SKM-1 (cell line): ENCODE results near the gene SKI.
"Not testable (repeated sequence)": the region's sequence is repeated elsewhere in the genome, so short reads cannot be mapped to it uniquely, and the experiment has no call there.

Source experiments
- DNase-seq: peaks from one replicate; lab custom pipeline; 2025; ENCODE audit not compliant: unreplicated experiment; lab: John Stamatoyannopoulos, UW

SKI gene

DNA sequence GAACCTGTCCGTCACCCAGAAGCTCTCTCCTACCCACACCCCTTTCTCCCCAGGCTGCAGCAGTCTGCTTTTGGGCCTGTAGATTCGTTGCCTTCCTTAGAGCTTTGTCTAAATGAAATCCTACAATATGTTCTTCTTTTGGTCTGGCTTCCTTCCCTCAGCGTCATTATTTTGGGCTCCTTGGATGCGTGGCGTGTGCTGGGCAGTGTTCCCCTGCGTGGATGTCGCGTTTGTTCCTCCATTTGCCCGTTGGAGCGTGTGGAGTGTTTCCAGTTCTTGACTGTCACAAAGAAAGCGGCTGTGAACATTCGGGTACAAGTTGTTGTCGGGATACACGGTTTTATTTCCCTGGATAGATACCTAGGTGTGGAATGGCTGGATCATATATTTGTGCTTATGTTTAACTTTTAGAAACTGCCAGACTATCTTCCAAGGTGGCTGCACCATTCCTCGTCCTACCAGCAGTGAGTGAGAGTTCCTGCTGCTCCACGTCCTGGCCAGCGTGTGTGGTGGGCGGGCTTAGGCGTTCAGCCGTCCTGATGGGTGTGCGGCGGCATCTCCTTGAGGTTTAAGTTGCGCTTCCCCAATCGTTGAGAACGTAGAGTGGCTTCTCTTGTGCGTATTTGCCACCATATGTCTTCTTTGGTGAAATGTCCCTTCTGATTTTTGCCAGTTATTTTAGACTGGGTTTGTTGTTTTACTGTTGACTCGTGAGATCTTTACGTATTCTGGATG, 31.7 kb downstream of the SKI start:
- DNase-seq: no peak

DNA sequence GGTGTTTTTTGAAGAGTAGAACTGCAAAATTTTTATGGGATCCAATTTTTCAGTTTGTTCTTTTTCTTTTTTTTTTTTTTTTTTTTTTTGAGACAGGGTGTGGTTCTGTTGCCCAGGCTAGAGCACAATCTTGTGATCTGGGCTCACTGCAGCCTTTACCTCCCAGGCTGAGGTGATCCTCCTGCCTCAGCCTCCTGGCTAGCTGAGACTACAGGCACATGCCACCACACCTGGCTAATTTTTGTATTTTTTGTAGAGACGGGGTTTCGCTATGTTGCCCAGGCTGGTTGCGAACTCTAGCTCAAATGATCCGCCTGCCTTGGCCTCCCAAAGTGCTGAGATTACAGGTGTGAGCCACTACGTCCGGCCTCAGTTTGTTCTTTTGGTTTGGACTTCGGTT, 32.4 kb downstream of the SKI start:
- DNase-seq: not testable (repeated sequence)

DNA sequence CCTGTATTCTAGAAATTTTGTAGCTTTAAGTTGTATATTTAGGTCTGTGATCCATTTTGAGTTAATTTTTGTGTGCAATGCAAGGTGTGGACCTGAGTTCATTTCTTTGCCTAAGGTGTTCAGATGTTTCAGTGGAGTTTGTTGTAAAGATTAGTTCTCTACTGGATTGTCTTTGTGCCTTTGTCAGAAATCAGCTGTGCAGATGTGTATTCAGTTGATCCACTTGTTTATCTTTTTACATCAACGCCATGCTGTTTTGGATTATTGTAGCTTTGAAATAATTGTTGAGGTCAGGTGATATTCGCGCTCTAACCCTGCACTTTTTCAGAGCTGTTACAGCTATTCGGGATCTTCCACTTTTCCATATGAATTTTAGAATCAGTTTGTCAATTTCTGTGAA, 32.8 kb downstream of the SKI start:
- DNase-seq: no peak

DNA sequence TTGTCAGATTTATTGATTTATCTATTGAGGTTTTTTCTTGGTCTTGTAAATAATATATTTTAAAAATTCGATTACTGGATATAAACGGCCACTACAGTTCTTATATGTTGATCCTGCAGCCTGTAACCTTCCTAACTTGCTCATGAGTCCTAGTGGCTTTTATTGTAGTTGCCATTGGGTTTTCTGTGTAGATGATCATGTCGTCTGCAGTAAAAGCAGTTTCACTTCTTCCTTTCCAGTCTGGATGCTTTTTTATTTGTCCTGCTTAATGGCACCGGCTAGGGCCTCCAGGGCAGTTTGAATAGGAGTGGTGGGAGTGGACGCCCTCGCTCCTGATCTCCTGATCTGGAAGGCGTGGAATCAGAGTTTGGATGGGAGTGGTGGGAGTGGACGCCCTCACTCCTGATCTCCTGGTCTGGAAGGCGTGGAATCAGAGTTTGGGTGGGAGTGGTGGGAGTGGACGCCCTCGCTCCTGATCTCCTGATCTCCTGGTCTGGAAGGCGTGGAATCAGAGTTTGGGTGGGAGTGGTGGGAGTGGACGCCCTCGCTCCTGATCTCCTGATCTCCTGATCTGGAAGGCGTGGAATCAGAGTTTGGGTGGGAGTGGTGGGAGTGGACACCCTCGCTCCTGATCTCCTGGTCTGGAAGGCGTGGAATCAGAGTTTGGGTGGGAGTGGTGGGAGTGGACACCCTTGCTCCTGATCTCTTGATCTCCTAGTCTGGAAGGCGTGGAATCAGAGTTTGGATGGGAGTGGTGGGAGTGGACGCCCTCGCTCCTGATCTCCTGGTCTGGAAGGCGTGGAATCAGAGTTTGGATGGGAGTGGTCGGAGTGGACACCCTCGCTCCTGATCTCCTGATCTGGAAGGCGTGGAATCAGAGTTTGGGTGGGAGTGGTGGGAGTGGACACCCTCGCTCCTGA, 33.6 kb downstream of the SKI start:
- not testable (repeated sequence) for DNase-seq

DNA sequence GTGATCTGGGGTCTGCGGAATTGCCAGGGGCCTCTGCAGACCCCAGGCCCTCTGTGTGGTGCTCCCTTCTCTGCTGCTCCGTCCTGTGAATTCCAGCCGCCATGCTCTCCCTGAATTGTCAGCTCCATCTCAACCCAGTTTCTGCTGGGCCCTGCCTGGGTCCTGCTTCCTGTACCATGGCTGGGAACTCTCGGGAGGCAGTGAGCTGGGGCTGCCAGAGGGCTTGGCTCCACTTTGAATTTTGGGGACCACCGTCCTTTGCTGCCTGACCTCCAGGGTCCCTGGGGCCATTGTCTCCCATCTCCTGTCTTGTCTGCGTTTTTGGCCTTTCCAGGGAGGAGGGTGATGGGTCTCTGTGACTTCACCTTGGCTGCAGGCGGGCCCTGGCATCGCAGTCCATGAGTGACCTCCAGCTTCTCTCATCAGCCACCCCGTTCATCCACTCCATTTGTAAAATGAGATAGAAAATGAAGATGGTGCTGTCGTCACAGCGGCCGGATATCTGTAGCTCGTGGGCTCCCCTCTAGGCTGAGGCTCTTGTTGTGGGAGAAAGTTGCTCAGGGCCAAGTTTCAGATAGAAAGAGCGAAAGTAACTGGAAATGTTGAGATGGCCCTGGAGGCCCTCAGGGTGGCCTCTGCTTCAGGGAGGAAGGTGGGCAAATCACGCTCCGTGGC, 38.3 kb downstream of the SKI start:
- DNase-seq: no peak

DNA sequence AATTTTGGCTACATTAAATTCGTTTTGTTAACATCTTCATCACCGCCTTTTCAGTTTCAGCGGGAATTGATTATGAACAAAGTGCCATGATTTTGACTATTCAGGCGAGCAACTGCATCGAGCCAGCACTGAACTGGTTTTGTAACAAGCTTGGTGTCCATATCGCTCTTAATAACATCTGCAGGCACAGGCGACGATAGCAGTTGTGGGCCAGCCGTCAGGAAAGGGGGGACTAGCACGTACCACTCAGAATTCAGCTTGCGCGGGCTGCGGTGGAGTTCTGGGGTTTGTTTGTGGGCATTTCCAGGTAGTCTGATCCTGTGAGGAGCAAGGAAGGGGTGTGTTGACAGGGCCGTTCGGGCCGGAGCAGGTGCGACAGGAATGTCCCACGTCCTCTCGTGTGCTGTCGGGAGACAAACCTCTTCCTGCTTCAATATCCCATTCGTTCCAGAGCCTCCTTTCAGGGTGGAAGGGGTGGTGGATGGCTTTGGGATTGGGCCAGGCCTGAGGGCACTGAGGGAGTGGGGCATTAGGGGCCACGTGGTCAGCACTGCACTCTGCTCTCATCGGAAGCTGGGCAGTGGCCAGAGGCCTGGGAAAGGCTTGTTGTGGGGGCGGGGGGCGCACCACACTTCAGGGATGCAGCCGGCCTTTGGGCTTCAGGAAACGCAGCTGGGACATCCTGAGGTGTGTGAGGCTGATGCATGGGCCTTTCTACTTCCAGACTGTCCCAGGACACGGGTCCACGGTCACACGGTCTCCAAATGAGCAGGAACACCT, 39.1 kb downstream of the SKI start:
- no peak for DNase-seq

DNA sequence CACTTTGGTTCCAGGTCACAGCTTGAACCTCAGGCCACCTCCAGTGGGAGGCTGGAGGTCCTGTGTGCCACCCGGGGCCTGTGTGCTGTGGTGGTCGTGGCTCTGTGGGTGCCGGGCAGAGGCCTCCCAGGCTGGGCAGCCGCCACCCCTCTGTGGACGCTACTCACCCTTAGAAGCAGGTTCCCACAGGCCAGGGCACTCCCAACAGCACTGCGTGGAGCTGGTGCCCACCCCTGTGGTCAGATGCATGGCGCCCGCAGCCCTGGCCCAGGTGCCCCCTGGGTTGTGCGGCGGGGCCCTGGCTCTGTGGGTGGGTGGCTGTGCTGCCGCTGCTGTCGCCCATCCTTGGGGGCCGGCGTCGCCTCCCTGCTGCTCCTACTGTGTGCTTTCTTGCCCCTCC, 39.7 kb downstream of the SKI start:
- DNase-seq: no peak

DNA sequence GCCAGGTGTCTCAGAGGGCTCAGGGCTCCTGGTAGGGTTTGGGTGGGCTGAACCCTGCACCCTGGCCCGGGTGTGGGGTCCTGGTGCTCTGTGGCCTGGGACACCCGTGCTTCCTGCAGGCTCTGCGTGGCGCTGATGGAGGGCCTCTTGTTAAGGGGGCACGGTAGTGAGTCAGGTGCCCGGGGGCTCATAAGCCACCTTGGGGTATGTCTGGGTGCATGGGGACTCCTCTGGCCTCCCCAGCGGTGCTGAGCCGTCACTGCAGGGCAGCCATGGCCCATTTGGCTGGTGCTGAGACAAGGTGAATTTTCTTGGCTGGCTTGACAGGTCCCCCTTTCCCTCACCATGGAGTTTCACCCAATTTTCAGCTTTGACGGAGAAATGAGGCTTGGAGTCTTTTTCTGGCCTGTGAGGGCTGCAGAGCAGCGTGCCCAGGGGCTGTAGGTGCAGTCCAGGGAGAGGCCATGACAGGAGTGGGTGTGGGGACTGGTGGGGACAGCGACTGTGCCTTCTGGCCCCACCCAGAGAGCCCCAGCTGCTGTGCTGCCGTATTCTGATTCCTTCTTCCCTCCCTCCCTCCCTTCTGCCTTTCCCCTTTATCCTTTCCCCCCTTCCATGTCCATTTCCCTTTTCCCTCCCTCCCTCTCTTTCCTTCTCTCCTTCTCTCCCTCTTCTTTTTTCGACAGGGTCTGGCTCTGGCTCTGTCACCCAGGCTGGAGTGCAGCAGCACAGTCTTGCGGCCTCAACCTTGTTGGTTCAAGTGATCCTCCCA, 40.4 kb downstream of the SKI start:
- no peak for DNase-seq

DNA sequence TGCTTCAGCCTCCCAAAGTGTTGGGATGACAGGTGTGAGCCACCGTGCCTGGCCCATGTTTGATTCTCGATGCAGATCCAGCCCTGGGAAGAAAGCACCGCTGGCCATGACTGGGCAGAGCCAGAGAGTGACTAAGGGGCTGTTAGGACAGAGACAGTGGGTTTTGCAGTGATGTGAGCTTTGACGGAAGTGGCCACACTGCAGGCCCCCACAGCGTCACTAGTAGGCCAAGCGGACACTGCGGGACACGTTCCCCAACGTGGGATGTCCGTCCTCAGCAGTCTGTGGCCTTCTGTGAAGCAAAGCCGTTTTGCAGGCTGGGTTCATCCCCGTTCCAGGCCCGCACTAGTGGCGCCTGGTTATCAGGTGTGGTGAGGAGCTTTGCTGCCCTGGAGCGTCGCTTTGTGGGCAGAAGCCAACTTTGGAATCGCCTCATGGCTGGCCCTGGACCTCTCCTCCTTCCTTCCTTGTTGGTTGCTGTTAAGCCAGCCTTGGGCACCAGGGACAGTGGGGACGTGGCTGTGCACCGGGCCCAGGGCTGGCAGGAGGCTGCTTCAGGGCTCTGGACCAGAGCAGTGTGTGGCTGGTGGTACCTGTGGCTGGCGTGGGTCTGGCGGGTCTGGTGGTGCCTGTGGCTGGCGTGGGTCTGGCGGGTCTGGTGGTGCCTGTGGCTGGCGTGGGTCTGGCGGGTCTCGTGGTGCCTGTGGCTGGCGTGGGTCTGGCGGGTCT, 41.2 kb downstream of the SKI start:
- no peak for DNase-seq

DNA sequence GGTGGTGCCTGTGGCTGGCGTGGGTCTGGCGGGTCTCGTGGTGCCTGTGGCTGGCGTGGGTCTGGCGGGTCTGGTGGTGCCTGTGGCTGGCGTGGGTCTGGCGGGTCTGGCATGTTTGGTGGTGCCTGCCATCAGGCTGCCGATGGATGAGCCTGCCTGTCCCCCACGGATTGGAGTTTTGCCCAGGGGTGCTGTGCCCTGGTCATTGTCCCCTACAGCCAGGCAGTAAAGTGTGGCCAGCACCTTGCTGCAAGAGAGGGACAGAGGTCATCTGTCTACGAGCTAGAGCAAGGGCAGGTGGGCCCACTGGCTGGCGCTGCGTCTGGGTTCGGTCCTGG, 41.8 kb downstream of the SKI start:
- no peak for DNase-seq

DNA sequence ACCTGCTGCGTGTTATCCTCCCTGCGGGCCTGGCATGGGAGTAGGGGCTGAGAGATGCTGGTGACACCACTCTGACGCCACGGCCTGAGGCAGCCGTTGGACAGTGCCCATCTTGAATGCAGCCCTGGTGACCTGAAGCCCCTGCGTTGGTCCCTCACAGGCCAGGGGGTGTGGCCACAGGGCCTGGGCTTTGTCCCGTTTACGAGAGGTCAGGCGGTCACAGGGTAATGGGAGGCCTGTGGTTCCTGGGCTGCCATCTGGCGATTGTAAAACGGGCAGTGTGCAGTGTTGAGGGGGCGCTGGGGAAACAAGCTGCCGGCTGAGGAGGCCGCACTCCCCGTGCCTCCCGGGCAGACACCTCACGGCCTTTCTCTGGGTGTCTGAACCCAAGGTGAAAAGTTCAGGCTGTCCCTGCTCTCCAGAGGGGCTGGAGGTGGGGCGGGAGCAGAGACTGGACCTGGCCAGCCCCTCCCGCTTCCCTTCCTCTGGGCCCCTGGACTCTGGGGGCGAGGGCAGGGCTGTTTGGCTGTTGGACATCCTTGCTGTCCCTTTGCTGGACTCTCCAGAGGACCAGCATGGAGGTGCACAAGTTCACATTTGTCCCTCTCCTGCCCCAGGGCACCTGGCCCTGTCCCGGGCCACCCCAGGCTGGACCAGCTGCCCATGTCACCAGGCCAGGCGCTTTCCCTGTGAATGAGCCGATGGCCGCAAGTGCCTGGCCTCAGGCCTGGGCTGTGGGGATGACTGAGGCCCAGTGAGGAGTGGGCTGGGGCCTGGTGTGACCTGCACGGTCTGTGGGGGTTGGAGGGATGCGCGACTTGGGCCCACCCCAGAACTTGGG, 42.4 kb downstream of the SKI start:
- no peak for DNase-seq

DNA sequence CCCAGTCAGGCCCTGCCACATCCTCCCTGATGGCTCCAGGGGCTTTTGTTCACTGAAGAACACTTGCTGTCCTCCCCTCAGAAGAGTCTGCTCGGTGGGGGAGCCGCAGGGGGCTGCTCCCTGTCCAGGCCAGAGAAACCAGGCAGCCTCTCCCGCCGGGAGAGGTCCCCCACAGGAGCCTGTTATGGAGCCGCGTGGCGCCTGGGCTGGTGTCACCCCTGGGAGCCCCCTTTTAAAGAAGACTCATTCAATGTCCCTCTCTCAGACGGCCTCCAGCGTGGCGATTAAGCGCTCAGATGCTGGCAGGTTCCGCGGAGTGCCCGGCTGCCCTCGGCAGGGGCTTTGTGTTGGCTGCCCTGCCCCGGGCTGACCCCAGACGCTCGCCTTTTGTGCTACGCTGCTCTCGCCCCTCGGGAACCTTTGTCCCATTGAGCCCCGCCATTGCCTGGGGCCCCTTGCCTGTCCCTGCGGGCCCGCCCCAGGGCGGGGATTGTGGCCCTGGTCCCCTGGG, 43.1 kb downstream of the SKI start:
- no peak for DNase-seq

DNA sequence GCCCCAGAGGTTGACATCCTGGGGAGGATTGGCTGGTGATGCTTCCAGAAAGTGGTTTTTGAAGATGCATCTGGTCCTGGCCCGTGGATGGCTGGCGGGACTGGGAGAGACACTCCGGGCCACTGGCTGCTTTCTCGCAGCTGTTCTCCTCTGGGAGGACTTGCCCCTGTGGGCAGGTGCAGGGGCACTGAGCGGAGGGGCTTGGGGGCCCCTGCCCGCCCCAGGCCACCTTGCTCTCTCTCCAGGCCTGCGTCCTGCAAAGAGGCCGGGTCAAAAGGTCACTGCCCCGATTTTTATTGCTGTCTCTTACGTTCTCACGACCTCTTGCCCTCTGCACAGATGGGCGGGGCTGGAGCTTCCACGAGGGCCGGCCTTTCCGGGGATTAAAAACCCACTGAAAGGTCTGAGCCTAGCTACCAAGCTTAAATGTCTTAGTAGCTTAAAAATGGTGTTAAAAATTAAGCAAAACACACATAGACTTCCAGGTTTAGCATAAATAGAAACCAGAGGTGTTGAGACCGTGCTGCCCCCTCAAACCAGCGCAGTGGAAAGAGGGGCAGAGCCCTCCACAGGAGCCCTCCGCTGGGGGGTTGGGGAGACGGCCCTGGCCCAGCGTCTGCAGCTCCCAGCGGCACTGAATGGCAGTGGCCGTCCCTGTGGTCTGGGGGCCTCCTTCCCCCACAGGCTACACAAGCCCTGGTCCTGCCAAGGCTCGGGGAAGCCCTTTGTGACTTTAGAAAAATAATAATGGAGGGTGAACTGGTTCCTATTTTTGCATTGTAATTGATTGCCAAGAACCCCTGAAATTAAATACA, 43.9 kb downstream of the SKI start:
- DNase-seq: no peak

DNA sequence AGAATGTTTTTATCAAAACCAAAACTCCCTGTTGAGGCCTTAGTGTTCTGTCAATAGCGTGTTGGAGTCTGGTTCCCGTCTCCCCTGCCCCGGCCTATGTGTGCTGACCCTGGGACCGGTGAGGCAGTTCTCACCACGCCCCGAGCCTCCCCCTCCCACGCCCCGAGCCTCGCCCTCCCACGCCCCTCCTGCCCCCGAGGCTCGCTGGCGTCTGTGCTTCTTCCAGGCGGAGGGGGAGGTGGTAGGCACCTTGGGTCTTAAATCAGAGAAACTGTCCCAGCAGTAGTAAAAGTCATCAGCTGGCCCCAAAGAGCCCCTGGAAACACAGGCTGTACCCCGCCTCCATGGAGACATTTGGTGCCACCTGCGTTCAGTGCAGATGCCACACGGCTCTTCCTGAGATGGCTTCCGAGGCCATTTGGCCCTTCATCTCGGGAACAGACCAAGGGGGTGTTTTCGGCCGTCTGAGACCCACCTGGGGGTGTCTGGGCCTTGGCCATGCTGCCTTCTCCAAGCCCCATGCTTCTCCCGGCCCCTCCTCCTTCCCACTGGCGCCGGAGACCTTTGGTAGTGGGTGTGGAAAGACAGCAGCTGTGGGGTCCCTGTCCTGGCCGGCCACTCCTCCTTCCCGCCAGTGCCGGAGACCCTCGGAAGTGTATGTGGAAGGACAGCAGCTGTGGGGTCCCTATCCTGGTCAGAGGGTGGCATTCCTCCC, 44.7 kb downstream of the SKI start:
- no peak for DNase-seq

DNA sequence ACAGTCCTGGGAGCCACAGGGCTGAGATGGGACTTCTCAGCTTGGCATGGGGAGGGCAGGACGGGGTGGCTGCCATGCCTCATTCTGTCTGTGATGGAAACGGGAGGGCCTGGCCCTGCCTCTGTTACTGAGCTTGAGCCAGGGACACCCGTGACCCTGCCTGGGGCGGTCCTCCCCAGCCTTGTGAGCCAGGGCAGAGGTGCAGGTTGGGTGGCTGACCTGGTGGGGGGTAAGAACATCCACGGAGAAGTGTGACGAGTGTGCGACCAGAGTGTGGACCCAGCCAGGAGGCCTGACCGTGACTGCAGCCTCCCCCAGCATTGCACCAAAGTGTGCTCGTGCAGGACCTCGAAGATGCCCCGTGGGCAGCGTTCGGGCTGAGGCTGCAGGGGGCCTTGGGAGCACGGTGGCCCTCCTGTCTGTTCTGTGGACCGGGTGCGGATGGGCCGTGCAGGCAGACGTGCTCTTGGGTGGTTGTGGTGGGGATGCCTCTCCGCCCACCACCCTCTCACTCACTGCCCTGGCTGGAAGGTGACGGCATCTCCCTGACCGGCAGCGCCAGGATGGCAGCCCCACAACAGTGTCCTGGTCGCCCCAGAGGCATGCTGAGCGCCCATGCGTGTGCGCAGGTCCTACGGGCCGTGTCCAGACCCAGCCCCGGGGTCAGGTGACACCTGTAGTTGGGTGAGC, 45.4 kb downstream of the SKI start:
- no peak for DNase-seq

DNA sequence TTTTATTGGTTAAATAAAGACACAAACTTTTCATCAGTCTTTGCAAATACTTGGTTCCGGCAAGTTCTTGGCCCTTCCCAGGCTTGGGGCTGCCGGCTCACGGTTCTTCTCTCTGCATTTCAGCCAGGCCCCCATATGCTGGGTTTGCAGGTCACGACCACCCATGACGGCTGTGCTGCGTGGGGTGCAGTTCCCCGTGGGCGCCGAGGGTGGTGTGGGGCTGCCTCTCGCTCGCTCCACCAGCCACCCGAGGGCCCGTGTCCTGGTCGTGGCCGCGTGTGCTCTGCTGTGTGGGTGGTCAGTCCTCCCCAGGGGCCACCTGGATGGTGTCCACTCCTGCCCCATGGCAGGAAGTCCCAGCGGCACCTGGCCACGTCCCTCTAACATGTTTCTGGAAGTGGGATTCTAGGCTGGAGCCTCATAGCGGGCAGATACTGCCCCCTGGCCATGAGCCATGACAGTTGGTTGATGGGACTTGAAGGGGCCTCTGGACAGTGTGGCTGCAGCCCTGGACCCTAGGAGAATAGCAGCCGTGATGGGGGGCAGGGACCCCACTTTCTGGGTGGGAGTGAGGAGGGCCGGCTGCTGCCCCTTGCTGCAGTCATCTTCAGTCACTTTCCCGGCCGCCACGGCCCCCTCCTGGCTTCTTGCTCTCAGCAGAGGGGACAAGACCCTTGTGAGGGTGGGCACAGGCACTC, 46.3 kb downstream of the SKI start:
- DNase-seq: no peak
